Cortex of kidney (tissue), 1 donor: ENCODE measurements around the gene CACNA2D3.

Experiments
- DNase-seq: peaks from one replicate; lab custom pipeline; 2025; lab: John Stamatoyannopoulos, UW

The CACNA2D3 gene

GRCh38 chr3:54800478-54800877 lies 678.1 kb downstream of the CACNA2D3 start:
- no peak for DNase-seq

DNA sequence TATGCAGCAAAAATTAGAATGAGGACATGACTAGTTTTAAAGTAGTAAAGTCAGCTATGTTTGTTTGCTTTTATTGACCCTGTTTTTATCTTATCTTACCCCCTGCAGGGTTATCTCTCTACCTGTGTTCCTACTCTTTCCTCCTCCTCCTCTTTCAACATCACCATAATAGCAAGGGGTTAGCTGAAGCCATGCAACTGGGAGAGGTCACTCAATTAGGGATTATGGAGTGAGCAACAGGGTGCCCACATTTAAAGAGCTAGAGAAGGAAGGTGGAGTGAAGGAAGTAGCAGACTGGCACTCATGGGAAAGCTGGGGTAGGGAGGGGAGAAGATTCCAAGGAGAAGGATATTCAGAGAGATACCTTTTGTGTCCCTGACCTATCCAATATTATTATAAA lies 679.6 kb downstream of the CACNA2D3 start:
- no peak for DNase-seq

- DNase-seq, result no peak
Observed at GRCh38 chr3:54810401-54810800, 688.0 kb downstream of the CACNA2D3 start.

- no peak for DNase-seq
Observed at GRCh38 chr3:54814224-54814623, 691.9 kb downstream of the CACNA2D3 start.

DNA sequence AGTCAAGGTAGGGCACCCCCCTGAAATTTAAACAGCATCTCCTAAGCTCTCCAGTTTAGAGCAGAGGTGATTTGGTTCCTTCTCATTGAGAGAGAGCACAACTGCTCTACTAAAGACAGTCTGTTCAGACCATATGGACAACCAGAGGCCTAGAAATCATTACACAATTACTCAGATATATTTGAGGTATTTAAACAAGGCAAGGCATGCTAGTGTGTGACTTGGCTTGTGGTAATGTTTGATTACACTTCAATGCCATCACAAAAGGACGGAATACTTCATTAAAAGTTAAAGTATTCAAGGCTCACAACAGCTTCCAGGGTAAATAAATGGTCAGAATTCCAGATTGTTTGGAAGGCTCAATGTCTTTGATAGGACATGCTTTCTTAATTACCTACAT lies 695.3 kb downstream of the CACNA2D3 start:
- no peak for DNase-seq

DNA sequence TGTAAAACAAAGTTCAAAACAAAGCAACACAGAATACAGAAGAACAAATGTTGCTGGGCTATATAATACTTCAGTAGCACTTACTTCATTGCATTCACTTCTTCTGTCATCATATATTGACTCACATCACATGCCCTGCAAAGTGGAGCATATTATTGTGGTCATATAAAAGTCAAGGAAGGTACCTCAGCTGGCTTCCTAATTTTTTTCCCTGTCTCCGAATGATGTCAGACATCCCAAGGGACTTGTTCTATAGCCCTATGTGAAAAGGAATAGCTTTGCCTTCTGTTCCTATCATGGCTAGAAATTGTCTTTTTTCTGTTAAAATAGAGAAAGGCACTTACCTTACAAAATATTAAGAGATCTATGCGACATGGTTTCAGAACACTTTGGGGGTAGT lies 696.1 kb downstream of the CACNA2D3 start:
- DNase-seq, result no peak

GRCh38 chr3:54818942-54819341 lies 696.6 kb downstream of the CACNA2D3 start:
- no peak for DNase-seq

GRCh38 chr3:54819946-54820345 lies 697.6 kb downstream of the CACNA2D3 start:
- no peak for DNase-seq

- no peak for DNase-seq
Observed at GRCh38 chr3:54822206-54822605, 699.9 kb downstream of the CACNA2D3 start.

DNA sequence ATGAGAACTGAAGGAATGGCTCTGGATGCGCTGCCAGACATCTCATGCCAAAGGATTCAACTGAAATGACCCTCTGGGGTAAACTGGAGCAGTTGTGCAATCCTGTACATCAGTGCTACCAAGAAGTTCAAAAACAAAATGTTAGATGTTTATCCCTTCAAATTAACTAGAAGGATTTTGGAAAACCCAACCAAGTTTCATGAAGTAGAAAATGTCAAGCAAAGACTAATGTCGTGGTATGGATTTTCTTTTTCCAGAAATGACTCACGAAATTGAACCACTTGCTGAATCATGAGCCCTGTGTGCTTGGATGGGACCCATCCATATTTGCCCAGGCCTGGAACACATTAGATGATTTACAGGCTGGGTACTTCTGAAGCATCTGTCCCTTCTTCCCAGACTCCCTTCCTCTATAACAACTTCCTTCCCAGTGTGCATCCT lies 703.9 kb downstream of the CACNA2D3 start:
- no peak for DNase-seq

DNA sequence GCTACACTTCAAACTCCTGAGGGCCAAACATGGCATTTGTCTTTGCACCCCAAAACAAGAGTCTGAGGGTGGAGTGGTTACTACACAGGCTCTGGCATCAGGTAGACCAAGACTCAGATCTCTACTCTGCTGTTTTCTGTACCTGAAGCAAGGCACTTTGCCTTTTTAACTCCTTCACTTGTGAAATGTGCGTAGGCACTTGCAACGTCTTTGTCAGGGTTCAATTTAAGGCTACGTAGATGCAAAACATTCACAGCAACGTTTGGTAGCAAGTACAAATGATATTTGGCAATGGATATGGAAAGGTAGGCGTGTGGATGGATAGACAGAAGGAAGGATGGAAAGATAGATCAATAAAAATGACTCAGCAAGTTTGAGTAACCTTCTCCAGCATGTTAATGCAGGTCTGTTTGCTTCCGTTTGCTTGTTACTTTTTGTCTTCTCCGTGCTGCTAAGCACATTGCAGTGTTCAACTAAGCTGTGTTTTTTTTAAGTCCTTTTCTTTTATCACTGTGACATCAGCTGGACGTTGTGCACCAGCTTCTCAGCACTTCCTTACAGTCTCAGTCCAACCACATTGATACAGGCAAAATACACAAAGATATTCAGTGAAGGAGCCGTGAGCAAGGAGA lies 704.8 kb downstream of the CACNA2D3 start:
- no peak for DNase-seq

- DNase-seq, result no peak
Observed at GRCh38 chr3:54827776-54828175, 705.4 kb downstream of the CACNA2D3 start.

GRCh38 chr3:54830658-54831057 lies 708.3 kb downstream of the CACNA2D3 start:
- no peak for DNase-seq

DNA sequence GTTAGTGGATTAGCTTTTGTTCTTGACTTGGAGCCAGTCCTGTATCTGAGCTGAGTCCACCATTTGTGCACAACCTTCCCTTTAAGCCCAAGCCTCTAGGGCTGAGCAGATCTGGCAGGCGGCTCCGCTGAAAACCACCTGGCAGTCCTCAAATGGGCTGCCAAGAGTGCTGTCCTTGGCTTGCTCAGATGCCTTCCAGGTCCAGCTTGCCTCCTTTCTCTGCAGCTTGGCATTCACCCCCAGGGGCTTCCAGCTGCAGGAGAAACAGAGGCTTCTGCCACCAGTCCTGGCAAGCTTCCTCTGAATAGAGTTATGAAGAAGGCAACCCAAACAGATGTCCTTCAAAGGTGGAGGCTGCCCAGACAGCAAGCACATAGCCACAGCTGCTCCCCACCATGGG lies 708.8 kb downstream of the CACNA2D3 start:
- no peak for DNase-seq

GRCh38 chr3:54832876-54833275 lies 710.5 kb downstream of the CACNA2D3 start:
- DNase-seq, result no peak

- DNase-seq, result no peak
Observed at GRCh38 chr3:54835701-54836100, 713.3 kb downstream of the CACNA2D3 start.

- DNase-seq, result no peak
Observed at GRCh38 chr3:54836871-54837270, 714.5 kb downstream of the CACNA2D3 start.

- DNase-seq, result no peak
Observed at GRCh38 chr3:54837964-54838363, 715.6 kb downstream of the CACNA2D3 start.

- DNase-seq, result no peak
Observed at GRCh38 chr3:54841471-54841870, 719.1 kb downstream of the CACNA2D3 start.

- DNase-seq, result no peak
Observed at GRCh38 chr3:54843352-54843751, 721.0 kb downstream of the CACNA2D3 start.

- DNase-seq, result no peak
Observed at GRCh38 chr3:54844211-54844610, 721.9 kb downstream of the CACNA2D3 start.

DNA sequence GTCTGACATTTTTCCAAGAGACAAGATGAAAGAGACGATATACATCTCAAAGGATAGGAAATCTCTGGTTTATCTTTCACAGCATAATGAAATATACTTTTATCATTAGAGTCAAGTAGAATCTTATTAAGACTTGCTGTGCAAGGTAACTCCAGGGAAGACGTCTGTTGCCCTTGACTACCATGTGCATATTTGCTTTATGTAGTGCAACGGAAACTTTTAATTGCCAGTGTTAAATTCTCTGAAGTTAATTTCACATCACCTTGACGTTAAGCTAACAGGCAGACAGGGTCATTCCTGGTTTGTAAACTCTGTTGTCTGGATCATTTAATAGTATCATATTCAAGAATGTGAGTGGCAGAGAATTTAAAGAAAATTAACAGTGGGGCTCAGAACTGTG lies 722.7 kb downstream of the CACNA2D3 start:
- no peak for DNase-seq

DNA sequence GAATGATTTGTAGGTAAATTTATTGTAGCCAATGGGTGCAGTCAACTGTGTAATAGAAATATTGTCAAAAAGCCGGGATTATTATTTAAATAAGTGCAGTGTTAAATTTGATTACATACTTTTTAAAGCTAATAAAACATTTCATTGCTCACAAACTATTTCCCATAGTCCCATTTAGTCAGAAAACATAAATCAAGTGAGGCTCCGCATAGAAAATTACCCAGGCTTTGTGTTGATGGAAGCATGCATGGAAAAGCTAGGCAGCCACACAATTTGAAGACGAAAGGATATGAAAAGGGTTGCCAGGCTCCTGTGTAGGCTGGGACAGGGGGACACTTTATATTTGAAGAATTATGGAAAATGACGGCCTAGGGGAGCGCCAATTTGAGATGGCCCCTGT lies 723.2 kb downstream of the CACNA2D3 start:
- no peak for DNase-seq

DNA sequence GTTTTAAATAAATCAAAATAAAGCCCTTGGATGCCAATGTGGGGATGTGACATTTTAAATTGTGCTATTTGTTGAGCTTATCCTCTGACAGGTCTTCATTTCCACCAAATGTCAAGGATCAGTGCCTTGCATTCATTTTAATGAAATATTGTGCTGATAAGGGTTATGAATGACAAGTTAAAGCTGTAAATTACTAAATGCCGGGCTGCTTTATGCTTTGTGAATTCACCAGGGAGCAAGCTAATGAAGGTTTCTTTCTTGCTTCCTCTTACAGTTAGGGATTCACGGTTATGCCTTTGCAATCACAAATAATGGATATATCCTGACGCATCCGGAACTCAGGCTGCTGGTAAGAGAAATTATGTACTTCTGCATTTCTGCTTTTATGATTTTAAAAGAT lies 723.8 kb downstream of the CACNA2D3 start:
- DNase-seq, result no peak

- no peak for DNase-seq
Observed at GRCh38 chr3:54847361-54847760, 725.0 kb downstream of the CACNA2D3 start.
